ENCODE measurements around the gene CRYGA. TPM values are rescaled to one million over a fixed set of nuclear protein-coding genes. Genes with fewer than 3 reads are reported as not detected.

Gene CRYGA, protein sequence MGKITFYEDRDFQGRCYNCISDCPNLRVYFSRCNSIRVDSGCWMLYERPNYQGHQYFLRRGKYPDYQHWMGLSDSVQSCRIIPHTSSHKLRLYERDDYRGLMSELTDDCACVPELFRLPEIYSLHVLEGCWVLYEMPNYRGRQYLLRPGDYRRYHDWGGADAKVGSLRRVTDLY
- polyA plus RNA-seq (ENCODE audit: insufficient read length in 4 of 4): not detected

DNA sequence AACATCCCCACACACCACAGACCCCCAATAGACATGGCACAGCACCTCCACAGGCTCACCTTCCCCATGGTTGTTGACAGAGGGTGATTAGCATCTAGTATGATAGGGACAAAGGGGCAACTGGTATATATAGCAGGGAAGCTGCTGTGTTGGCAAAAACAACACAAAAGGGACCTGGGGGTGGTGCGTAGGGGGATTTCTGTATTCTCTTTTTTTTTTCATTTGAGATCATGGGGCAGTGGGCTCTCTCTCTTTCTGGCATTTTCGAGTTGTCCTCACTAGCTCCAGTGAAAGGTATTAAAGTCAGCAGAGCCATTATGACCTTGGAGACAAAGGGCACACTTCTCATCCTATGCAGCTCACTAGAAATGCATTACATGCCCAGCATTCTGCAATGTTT lies at the start of gene CRYGA:
Gene CRYGA (minus strand): TSS at position 101 of the 400 bp plus-strand sequence. CDS start 33 bp downstream, at position 68.
- no peak for DNase-seq (ENCODE audit: low read depth in 4 of 4, low spot score in 3 of 4)

DNA sequence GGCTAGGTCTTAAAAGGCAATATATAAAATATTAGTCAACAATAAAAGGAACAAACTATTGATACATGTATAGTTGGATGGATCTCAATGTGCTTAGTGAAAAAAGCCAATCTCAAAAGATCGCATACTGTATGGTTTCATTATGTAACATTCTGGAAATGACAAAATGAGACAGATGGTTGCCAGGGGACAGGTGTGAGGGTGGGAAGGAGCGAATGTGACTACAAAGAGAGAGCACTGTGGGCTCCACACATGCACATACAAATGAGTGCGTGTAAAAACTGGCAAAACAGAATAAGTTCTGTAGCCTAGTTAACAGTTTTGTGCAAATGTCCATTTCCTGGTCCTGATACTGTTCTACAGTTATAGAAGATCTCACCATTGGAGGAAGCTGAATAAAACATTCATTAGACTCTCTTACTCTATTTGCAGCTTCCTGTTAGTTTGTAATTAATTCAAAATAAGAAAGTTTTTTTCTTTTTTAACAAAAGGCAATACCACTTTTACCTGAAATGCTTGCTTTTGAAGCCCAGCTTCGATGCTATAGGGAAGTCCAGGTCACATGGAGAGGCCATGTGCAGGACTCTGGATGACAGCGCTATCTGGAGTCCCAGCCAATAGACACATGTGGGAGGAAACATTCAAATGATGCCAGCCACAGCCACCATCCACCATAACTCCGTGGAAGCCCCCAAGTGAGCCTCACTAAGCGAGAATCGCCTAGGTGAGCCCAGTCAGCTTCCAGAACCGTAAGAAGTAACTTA lies 47.5 kb upstream of the CRYGA start:
- no peak for DNase-seq (ENCODE audit: low read depth in 4 of 4, low spot score in 3 of 4)

DNA sequence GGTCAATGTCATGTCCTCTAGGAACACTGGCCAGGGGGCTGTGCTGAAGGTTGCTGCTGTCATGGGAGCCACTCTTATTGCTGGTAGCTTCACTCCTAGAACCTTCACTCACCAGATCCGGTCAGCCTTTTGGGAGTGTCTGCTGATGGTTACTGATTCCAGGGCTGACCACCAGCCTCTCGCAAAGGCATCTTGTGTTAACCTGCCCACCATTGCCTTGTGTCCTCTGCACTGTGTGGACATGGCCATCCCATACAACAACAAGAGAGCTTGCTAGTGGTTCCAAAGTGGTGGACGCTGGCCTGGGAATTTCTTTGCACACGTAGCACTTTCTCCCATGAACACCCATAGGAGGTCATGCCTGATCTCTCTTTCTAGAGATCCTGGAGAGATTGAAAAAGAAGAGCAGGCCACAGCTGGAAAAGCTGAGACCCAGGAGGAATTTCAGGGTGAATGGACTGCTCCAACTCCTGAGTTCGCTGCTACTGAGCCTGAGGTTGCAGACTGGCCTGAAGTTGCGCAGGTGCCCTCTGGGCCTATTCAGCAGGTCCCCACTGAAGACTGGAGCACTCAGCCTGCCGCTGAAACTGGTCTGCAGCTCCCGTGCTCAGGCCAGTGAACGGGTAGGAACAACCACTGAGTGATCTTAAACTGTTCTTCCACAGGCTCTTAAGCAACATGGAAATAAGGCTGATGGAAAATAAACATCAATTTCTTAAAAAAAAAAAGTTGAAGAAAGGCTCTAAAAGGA lies 45.1 kb upstream of the CRYGA start:
- DNase-seq (ENCODE audit: low read depth in 4 of 4, low spot score in 3 of 4): no peak

DNA sequence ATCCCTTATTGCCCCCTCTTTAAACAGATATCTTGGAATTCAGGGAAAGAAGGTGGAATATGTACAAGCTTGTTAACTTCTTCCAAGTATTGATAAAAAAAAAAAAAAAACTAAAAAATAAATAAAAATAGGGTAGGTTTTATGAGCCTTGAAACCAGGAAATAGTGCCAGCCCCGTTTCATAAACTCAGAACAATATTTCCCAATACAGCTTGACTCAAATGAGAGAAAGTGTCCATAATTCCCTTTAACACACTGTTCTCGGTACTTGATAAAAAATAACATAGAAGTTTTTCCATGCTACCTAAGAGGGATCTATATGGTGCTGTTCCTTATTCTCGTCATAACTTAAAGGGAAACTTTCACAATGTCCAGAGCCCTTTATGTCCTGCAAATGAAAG lies 44.4 kb upstream of the CRYGA start:
- no peak for DNase-seq (ENCODE audit: low read depth in 4 of 4, low spot score in 3 of 4)

DNA sequence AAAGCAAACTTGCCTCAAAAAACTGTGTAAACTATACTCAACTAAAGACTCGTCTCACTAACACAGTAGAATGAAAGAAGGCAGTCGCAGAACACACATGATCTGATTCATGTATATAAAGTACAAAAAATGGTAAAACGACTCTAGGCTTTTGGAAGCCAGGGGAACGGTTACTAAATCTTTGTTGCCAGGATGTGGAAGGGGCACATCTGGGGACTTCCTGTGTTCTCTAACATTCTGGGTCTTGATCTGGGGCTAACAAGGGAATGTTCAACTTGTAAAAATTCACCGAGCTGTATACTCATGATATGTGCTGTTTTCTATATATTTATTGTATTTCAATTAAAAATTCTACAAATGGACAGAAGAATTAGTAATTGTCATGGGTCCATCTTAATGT lies 40.8 kb upstream of the CRYGA start:
- no peak for DNase-seq (ENCODE audit: low read depth in 4 of 4, low spot score in 3 of 4)

DNA sequence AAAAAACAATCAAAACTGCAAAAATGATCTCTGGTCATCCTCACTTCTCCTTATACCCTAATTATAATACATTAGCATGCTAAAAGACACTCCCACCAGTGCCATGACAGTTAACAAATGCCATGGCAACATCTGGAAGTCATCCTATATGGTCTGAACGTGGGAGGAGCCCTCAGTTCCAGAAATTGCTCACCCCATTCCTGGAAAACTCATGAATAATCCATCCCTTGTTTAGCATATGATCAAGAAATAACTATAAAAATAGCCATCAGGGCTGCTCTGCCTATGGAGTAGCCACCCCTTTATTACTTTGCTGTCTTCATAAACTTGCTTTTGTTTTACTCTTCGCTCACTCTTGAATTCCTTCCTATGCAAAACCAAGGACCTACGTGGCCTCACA lies 32.1 kb upstream of the CRYGA start:
- no peak for DNase-seq (ENCODE audit: low read depth in 4 of 4, low spot score in 3 of 4)

DNA sequence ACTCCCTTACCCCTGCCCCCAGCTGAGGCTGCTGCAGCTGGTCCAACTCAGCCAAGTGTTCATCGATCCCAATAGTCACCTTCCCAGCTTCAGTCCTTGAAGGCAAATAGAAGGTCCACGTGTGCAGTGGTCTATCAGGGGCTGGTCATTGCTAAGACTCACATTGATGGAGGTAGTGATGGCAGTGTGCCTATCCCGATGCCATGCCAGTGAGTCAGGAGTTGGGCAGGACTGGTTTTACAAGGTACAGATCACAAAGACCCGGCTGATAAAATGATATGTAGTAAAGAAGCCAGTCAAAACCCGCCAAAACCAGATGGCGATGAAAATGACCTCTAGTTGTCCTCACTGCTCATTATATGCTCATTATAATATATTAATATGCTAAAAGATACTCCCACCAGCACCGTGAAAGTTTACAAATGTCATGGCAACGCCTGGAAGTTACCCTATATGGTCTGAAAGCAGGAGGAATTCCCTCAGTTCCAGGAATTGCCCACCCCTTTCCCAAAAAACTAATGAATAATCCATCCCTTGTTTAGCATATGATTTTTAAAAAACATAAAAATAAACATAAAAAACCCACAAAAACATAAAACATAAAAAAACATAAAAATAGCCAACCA lies 29.3 kb upstream of the CRYGA start:
- DNase-seq (ENCODE audit: low read depth in 4 of 4, low spot score in 3 of 4): no peak

DNA sequence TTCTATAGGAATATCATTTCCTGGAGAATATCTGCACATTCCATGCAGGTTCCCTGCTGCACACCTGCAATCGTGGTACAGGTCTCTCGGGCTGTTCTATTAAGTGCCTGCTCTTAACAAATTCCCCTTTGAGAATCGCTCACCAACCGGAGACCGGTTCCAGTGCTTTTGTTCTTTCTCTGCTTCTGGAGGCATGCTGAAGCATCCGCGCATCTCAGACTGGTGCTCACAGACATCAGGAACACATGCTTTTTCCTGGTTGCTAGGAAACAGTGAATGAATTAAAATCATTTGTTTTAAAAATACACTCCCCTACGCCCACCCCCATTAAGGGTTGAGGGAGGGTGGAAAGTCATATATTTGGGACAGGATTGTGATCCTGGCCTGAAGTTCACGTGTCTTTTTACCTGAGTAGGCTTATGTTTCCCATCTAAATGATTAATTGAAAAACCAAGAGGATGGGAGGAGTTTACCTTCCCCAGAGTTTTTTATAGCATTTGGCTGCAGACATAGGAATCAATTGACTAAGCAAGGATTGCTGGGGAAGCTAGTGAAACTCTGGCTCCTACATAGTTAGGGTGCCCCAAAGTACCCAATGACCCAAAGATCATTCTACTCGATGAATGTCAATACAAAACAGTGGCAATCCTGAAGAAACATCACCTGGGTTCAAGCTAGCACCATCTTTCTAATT lies 26.6 kb upstream of the CRYGA start, which contains the start of gene C2orf80:
Gene C2orf80 (minus strand): TSS at position 221 of the 694 bp plus-strand sequence. CDS start 3,044 bp downstream, outside the sequence.
- DNase-seq (ENCODE audit: low read depth in 4 of 4, low spot score in 3 of 4): no peak

DNA sequence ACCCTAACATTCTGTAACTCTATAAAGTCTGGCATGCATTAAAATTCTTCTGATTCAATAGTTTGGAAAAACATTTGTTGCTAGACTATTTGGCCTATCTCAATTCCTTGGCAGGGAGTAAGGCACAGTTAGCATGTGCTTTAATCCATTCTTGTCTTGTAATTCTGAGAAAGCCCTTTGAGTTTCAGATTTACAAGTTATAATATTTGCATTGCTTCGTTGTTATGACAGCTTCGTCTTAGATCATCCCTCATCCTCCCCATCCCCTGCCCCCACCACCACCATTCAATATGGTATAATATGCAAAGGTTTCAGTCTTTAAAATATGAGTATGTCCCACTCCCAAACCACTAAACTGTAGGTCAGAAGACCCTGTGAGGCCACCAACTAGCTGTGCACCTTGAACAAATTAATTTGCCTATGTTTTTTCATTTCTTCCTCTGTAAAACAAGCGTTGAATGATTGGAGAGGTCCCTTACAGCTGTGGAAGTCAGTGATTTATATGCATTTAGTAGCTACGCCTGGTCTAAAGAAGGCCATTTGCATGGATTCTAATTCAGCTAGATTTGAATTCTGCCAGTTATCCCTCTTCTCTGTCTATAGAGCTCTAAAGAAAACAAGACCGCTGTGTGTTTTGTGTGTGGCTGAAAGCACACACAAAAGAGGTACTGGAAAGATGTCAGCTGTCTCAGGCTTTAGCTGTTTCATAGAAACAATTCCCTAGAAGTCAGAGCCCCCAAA lies 25.9 kb upstream of the CRYGA start:
- DNase-seq (ENCODE audit: low read depth in 4 of 4, low spot score in 3 of 4): no peak

DNA sequence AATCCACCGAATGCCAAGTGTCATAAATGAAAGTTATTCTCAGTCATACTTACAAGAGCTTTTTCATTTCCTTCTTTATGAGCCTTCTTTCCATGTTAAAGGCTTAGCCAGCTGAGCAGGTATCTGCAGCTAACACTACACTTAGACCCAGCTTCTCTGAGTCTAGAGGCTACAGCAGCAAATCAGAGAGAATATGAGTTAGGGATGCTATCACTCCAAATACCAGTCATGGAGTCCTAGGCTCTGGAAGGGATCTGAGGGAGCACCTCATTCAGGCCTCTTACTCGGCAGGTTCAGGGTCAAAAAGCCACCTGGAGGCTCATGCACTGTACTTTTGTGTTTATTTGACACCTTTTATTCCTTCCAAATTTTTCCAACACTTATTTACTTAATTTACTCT lies 23.5 kb upstream of the CRYGA start:
- DNase-seq (ENCODE audit: low read depth in 4 of 4, low spot score in 3 of 4): no peak

DNA sequence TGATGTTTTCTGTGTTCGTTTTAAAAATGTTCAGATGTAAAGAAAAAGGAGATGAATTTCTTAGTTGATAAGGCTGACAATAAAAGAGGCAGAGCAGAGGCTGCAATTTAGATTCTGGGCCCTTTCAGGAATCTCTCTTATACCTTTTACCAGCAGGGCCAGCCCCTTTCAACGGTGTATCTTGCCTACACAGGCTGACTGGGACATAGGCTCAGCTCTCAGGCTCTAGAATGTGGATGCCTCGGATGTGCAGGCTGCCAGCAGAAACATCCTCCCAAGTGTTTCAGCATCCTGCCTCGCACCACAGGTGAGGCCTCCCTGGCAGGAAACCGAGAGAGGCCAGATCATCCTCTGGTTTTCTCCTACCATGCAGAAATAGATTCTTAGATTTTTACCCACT lies 23.1 kb upstream of the CRYGA start:
- DNase-seq (ENCODE audit: low read depth in 4 of 4, low spot score in 3 of 4): no peak

DNA sequence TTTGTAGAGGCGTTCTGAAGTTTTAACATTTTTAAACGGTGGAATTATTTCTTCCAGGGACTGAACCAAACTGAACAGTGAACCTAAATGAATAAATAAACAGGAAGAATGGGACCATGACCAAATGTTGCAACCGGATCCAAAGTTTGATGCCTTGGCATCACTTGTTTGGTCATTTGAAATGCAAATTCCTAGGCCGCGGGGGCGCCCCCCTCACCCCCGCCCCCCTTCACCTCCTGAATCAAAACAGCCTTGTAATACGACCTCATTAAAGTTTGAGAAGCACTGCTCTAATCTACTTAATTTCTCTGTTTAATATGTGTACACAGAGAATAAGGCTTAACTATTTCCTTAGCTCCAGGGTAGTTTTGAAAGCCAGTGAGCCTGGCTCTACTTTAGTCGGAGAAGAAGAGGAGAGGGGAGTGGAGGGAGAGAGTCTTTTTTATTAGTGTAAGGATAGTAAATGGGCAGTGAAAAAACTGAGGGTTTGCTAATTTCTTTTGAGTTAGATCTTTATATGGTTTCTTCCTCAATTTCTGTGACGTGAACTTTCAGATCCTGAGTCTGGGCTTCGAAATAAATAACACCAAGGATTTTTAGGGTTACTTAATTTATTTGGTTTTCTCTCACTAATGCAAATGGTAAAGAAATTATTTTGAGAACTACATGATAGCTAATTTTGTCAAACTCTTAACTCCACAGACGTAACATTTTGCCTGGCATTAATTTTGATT lies 20.8 kb upstream of the CRYGA start:
- no peak for DNase-seq (ENCODE audit: low read depth in 4 of 4, low spot score in 3 of 4)

DNA sequence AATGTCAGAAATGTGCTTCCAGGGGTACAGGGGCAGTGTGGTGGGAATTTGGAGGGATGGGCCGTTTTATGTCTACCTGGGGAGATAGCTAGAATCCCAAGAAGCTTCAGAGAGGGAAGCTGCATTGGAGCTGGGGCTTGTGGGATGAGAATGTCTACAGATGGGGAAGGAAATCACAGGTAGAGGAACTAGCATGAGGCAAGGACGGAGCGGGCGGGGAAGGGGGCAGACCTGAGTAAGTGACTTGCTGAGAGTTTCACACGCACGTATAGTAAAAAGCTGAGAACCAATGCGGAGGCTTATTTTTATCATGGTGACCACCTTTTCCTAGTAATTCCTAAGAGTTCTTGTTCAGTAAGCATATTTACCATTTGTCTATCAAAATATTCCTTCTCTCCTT lies 20.1 kb upstream of the CRYGA start:
- DNase-seq (ENCODE audit: low read depth in 4 of 4, low spot score in 3 of 4): no peak

DNA sequence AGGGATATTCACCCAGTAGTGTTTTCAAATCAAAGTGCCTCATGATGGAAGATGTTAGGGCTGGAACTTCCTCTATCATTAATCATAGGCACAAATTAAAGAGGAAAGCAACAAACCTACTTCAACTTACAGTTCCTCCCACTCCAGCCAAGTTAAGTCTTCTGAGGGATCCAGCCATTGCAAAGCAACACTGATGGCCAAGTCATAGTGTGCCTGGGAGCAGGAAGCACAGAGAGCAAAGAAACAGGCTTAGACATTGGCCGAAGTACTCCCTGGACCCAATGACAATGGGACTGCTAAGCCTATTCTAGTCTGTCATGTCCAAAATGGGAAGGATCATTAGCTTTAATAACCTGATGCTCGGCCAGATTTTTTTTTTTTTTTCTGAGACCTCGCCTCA lies 19.4 kb upstream of the CRYGA start:
- no peak for DNase-seq (ENCODE audit: low read depth in 4 of 4, low spot score in 3 of 4)

DNA sequence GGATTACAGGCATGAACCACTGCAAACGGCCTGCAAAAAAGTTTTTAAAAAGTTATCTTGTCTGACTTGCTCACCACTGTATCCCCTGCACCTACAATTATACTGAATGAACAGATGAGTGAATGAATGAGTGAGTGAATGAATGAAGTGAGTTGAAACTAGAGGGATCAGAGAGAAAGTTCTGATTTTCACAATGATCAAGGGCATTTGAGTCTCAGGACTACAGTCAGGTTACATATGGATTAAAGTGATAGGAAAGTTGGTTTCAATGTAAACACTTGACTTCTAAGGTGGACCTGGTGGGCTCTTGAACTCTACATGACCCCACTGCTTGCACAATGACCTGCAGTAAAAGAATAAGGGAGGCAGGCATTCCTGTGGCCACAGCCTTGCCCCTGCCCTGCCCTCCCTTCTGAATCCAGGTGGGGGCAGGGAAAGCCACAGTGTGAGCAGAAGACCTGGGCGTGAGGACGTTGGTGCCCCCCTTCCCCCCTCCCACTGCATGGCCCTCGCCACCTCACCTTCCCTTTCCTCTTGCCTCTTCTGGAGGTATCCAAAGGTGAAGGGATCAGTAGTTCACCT lies 15.7 kb upstream of the CRYGA start:
- no peak for DNase-seq (ENCODE audit: low read depth in 4 of 4, low spot score in 3 of 4)

DNA sequence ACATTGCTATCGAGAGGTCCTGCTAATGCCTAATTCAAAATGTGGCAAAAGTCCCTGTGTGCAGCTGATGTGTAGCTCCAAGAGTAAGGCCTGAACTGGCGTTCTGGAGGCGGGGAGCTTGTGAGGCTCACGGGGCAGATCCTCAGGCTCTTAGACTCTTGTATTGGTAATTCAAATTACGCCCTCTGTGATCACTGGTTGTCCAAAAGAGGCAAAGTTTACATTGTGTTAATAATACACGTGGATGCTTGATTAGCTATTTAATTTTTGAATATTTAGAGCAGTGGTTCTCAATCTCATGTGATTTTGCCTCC lies 12.4 kb upstream of the CRYGA start:
- no peak for DNase-seq (ENCODE audit: low read depth in 4 of 4, low spot score in 3 of 4)

DNA sequence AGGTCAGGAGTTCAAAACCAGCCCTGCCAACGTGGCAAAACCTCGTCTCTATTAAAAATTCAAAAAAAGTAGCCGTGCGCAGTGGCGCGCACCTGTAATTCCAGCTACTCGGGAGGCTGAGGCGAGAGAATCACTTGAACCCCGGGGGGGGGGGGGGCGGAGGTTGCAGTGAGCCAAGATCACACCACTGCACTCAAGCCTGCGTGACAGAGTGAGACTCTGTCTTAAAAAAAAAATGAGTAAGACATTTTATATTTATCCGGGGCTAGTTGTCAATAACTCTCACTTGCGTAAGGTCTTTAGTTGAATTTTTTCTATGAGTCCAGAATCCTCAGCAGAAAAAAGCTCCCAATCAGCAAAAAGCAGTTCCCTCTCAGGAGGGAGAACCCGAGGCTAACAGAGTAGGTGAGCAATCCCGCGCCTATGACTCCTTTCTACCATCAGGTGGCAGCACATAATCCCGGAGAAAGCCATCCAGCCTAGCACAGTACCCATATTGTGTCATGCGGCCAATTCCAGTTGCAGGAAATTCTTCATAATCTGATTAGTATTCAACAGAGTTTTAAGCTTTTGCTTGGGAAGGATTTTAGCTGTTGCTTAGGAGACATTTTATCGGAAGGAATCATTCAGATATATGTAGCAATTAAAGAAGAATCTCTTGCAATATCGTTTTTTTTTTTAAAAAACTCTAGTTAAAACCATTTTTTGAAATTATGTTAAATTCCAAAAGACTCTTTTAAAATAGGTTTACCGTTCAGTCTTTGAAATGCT lies 11.9 kb upstream of the CRYGA start:
- peak; percentile 50 to 75 (median 68) for DNase-seq (ENCODE audit: low read depth in 4 of 4, low spot score in 3 of 4)

DNA sequence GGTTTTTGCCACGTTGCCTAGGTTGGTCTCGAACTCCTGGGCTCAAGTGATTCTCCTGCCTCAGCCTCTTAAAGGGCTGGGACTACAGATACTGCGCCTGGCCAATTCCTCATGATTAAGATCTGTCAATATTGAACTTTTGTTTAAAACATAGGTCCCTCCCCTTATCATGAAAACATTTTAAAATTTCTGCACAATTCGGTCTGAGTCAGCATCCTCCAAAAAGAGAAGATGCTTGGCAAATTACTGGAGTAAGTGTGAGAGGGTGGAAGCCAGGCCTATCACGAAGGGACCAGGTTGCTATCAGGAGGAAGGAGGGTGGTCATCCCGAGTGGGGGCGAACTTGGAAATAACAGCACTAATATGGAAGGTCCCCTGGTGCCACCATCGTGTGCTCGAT lies 10.8 kb upstream of the CRYGA start:
- no peak for DNase-seq (ENCODE audit: low read depth in 4 of 4, low spot score in 3 of 4)

All from left renal pelvis (tissue), 4 donors.